Vagina (tissue), 2 donors: ENCODE results near the gene CD47.

ENCODE experiments used
- POLR2A ChIP-seq, 2 donors: fragments of 450-650 bp; IDR thresholded peaks; one replicate each; pipeline ENCODE4 v1.6.1; 2017; ENCODE audit warnings: antibody characterized with exemption in 2 of 2, mild to moderate bottlenecking in 2 of 2, moderate library complexity in 2 of 2
- TF ChIP-seq, protein P1 (sequence below), 3 experiments: fragments of 450-650 bp in 2 of 3; fragments of 200-600 bp in 1 of 3; sonication (generic) in 1 of 3; IDR thresholded peaks; one replicate each; pipeline ENCODE4 v1.5.1; 2017 to 2019; ENCODE audit warnings: antibody characterized with exemption in 3 of 3, mild to moderate bottlenecking in 2 of 3, moderate library complexity in 2 of 3

DNA sequence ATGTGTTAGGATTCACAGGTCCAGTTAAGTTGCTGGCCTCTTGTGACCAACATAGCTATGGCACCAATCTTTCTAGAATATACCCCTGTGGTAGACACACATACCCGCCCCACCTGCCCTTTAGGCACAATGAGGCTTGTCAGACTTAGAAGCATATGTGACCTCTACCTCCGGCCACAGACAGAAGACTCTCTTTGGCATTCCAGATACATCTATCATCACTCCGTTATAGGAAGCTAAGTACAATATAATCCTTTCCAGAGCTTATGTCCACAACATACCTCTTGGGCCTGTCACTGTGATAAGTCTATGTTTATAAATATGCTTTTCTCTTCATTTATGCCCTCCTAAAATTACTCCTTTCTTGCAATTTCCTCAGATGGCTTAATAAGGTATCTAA, 39.8 kb downstream of the CD47 start:
- TF ChIP-seq, protein P1, sequence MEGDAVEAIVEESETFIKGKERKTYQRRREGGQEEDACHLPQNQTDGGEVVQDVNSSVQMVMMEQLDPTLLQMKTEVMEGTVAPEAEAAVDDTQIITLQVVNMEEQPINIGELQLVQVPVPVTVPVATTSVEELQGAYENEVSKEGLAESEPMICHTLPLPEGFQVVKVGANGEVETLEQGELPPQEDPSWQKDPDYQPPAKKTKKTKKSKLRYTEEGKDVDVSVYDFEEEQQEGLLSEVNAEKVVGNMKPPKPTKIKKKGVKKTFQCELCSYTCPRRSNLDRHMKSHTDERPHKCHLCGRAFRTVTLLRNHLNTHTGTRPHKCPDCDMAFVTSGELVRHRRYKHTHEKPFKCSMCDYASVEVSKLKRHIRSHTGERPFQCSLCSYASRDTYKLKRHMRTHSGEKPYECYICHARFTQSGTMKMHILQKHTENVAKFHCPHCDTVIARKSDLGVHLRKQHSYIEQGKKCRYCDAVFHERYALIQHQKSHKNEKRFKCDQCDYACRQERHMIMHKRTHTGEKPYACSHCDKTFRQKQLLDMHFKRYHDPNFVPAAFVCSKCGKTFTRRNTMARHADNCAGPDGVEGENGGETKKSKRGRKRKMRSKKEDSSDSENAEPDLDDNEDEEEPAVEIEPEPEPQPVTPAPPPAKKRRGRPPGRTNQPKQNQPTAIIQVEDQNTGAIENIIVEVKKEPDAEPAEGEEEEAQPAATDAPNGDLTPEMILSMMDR (IDR thresholded peaks at IDR 0.05), result no peak
- TF ChIP-seq POLR2A (IDR thresholded peaks at IDR 0.05), result no peak
